Mammary epithelial cell (primary cell): Measurements from ENCODE around the gene GPR135.

Experiments used
- EZH2 ChIP-seq: IDR thresholded peaks from 2 replicates; pipeline ENCODE4 v1.6.1; 2012; ENCODE audit warnings: low read length, inconsistent platforms, borderline replicate concordance
- TF ChIP-seq, protein P1 (sequence below), 2 donors: IDR thresholded peaks in 1 of 2; conservative IDR thresholded peaks in 1 of 2; 2 replicates each; pipeline ENCODE4 v1.5.1; 2011 to 2012; ENCODE audit warnings: inconsistent platforms in 2 of 2, low read length in 2 of 2, mild to moderate bottlenecking in 2 of 2, control low read depth in 1 of 2, low read depth in 1 of 2; ENCODE audit not compliant: insufficient read depth in 1 of 2; ENCODE audit errors: extremely low read depth in 1 of 2

GRCh38 chr14:59454139-59454538, 11.0 kb downstream of the GPR135 start:
- TF ChIP-seq, protein P1, sequence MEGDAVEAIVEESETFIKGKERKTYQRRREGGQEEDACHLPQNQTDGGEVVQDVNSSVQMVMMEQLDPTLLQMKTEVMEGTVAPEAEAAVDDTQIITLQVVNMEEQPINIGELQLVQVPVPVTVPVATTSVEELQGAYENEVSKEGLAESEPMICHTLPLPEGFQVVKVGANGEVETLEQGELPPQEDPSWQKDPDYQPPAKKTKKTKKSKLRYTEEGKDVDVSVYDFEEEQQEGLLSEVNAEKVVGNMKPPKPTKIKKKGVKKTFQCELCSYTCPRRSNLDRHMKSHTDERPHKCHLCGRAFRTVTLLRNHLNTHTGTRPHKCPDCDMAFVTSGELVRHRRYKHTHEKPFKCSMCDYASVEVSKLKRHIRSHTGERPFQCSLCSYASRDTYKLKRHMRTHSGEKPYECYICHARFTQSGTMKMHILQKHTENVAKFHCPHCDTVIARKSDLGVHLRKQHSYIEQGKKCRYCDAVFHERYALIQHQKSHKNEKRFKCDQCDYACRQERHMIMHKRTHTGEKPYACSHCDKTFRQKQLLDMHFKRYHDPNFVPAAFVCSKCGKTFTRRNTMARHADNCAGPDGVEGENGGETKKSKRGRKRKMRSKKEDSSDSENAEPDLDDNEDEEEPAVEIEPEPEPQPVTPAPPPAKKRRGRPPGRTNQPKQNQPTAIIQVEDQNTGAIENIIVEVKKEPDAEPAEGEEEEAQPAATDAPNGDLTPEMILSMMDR (conservative IDR thresholded peaks at IDR 0.05 in 1 of 2, IDR thresholded peaks at IDR 0.05 in 1 of 2; ENCODE audit: extremely low read depth in 1 of 2, insufficient read depth in 1 of 2, low read depth in 1 of 2, low read length in 2 of 2): no peak
- TF ChIP-seq EZH2: no peak
